Measurements from ENCODE around the gene PYM1.

The PYM1 gene

DNA sequence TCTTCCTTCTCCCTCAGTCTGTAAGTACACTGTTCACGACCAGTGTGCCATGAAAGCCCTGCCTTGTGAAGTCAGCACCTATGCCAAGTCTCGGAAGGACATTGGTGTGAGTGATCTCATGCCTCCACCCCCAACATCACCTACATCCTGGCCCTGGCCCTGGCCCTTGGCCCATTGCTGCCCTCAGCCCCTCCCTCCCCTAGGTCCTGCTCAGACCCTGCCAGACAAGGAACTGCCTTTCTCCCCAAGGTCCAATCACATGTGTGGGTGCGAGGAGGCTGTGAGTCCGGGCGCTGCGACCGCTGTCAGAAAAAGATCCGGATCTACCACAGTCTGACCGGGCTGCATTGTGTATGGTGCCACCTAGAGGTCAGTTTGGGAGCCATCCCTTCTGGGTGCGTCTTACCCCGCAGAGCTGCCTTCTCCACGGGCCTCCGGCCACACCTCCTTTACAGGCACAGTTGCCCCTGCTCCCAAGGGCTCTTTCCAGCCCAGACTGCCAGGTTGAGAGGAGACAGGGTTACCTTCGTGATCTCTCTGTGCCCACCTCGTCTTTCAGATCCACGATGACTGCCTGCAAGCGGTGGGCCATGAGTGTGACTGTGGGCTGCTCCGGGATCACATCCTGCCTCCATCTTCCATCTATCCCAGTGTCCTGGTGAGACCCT lies 12.5 kb upstream of the PYM1 start:
- DNase-seq (ENCODE audit: low read depth) = peak; percentile 62
- H3K4me3 ChIP-seq (ENCODE audit: low read depth, low read length) = no peak overlapping the region
- TF ChIP-seq CTCF (IDR thresholded peaks at IDR 0.05; ENCODE audit: low read depth, low read length, missing control alignments) = peak; percentile 95

GRCh38 chr12:55938826-55939501 lies 11.3 kb upstream of the PYM1 start:
- no peak for TF ChIP-seq CTCF (IDR thresholded peaks at IDR 0.05; ENCODE audit: low read depth, low read length, missing control alignments)
- H3K4me3 ChIP-seq (ENCODE audit: low read depth, low read length) = no peak overlapping the region
- no peak for DNase-seq (ENCODE audit: low read depth)

DNA sequence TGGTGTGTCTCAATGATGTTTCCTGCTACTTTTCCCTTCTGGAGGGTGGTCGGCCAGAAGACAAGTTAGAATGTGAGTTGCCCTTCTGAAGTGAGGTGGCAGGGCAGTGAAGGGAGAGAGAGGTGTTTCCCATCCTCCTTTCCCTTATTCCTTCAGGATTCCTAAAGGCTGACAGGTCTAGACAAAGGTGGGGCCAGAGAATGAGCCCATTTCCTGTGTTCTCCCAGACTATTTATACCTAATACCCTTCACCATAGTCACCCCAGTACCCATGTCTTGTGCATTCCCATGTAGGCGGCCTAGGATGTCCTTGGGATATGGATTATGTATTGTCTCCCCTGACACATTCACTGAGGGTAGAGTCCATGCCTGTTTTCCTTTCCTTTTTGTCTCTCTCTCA lies 10.3 kb upstream of the PYM1 start:
- no peak overlapping the region for H3K4me3 ChIP-seq (ENCODE audit: low read depth, low read length)
- DNase-seq (ENCODE audit: low read depth) = no peak
- no peak for TF ChIP-seq CTCF (IDR thresholded peaks at IDR 0.05; ENCODE audit: low read depth, low read length, missing control alignments)

- DNase-seq (ENCODE audit: low read depth) = no peak
- no peak overlapping the region for H3K4me3 ChIP-seq (ENCODE audit: low read depth, low read length)
- TF ChIP-seq CTCF (IDR thresholded peaks at IDR 0.05; ENCODE audit: low read depth, low read length, missing control alignments) = no peak
Observed at GRCh38 chr12:55935738-55936151, 8.1 kb upstream of the PYM1 start.

GRCh38 chr12:55934773-55935172 lies 7.1 kb upstream of the PYM1 start:
- no peak overlapping the region for H3K4me3 ChIP-seq (ENCODE audit: low read depth, low read length)
- no peak for TF ChIP-seq CTCF (IDR thresholded peaks at IDR 0.05; ENCODE audit: low read depth, low read length, missing control alignments)
- DNase-seq (ENCODE audit: low read depth) = no peak

DNA sequence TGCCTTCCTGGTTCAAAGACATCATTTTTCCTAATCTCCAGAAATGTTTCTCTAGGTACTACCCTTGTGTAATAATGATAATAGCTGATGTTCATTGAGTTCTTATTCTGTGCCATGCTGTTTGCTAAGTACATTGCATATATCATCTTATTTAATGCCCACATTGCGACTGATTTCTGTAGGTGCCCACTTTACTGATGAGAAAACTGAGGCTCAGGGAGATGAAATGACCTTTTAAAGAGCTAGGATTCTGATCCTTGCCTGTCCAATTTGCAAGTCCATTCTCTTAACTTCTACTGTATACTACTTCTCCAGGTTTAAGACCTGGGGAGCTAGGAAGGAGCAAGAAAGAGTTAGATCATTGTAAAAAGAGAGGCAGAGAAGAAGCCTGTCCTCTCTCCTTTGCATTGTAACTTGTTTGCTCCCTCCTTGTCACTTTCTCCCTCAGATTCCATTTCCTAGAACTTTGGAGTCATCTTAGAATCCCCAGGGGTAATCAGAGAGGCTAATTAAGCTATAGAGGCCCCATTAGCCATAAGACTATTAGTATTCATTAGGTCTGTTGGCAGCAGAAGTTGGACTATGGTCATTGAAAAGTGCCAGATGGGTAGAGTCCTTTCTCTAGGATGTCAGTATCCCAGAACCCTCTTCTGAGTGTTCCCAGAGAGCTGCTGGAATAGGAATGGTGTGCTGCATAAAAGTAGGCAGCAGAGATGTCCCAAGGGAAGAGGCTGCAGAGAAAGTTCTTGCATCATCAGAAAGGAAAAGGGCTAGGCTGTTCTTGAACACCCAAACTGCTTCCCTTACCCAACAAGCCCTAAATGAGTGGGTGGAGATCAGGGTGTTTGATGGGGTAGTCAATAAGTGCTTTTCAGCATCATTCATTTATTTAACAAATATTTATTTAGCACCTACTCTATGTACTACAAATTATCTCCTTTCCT lies 6.4 kb upstream of the PYM1 start:
- TF ChIP-seq CTCF (IDR thresholded peaks at IDR 0.05; ENCODE audit: low read depth, low read length, missing control alignments) = no peak
- DNase-seq (ENCODE audit: low read depth) = no peak

More for the DNA sequence above, 6.4 kb upstream of the PYM1 start:
- H3K4me3 ChIP-seq (ENCODE audit: low read depth, low read length) = no peak overlapping the region

Data from GM12864 (cell line).